Stromal cell of bone marrow (primary cell): Measurements from ENCODE around the gene NDUFAF8.

Experiments used
- DNase-seq: peaks from one replicate; pipeline ENCODE4 v3.0.0-alpha.2; 2012; ENCODE audit warnings: low read depth

The NDUFAF8 gene

GRCh38 chr17:81200695-81201580 lies 38.2 kb upstream of the NDUFAF8 start:
- DNase-seq: peak; percentile 46

DNA sequence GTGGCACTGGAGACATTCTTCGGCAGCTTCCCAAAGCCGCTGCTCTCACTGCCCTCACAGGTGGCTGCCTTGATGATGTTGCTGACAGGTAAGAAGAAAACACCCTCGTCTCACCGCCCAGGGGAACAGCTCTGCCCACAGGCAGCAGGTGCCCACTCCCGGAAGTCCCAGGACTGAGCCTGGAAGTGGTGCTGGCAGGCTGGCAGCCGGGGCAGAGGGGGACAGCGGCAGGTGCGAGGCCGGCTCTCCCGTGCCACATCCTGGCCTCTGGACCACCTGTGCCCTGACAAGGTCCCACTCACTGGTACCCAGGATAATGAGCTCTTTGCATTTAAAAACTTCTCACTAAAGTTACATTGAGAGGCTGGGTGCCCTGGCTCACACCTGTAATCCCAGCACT lies 36.8 kb upstream of the NDUFAF8 start:
- DNase-seq: no peak

DNA sequence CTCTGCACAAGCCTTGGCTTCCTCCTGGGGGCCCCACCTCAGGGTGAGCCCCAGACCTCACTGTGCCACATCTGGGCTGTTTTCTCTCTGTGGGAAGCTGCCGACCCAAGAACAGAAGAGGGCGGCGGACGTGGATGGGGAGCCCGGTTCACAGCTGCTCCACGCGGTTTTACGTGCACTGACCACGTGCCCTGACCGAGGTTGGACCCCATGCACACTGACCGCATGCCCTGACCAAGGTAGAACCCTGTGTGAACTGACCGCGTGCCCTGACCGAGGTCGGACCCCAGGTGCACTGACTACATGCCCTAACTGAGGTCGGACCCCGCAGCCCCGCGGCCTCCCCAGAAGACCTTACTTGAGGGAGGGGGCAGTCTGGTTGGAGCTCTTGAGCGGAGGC lies 36.0 kb upstream of the NDUFAF8 start:
- DNase-seq: no peak

DNA sequence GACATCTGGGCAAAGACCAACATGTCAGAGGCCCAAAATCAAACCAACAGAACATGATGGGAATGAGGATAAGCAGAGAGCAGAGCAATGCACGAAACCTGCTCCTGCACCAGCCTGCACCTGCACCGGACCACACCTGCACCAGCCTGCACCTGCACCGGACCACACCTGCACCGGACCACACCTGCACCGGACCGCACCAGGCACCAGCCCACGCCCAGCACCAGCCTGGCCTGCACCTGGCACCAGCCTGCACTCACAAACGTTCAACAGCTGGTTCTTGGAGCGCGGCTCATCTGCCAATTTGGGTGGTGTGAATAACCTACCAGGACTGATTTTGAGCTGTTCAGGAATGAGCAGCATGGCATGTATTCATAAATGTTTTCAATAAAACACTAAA lies 34.5 kb upstream of the NDUFAF8 start:
- no peak for DNase-seq

DNA sequence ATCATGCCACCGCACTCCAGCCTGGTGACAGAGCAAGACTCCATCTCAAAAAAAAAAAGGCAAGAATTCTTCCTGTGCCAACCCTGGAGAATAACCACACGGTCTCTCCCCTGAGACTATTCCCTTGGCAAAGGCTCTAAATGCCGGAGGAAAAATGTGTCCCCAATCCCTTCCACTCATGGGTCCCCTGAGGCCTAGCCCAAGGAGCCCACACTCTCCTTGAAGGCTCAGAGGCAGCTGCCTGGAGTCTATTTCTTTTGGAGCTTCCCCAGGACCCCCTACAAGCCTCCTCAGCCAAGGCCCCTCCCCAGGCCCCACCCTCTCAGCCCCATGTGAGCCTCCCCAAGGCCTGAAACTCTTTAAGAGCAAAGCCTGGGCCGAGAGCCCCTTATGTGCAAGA lies 33.0 kb upstream of the NDUFAF8 start:
- DNase-seq: no peak

- no peak for DNase-seq
These were observed 32.5 kb upstream of the NDUFAF8 start for GRCh38 chr17:81206657-81207056.

DNA sequence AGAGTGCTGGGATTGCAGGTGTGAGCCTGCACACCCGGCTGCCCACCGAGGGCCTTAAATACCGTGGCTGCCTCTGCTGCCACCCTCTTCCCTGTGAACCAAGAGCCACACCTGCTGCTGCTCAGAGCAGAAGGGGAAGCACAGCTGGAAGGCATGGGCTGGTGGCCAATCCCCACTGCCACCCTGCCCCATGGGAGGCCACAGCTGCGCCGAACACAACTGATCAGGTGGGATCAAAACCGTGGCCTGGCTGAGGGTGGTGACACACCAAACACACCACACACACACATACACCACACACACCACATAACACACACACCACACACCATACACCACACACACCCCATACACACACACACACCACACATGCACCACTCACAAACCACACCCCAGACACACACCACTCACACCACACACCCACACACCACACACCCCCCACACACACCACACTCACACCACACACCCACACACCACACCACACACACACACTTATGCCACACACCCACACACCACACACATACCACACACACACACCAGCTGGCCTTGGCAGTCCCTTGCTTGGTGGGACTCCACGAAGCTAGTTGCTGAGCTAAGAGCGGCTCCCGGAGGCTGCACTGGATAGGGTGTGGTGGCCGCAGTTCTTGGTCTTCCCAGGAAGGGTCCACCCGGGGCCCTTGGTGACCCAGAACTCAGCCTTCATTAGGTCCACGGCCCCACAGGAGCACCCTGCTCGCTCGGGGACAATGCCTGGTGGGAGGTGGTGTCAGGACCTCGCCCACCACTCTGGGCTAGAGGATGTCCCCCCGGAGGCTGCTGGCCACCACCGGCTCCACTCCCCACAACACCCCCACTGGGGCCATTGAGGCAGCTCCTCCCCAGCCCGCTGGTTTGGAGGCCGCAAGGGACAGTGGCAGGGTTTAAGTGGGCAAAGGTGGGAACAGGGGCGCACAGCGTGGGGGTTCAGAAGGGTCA lies 31.2 kb upstream of the NDUFAF8 start:
- no peak for DNase-seq

GRCh38 chr17:81208651-81209050 lies 30.5 kb upstream of the NDUFAF8 start:
- no peak for DNase-seq

DNA sequence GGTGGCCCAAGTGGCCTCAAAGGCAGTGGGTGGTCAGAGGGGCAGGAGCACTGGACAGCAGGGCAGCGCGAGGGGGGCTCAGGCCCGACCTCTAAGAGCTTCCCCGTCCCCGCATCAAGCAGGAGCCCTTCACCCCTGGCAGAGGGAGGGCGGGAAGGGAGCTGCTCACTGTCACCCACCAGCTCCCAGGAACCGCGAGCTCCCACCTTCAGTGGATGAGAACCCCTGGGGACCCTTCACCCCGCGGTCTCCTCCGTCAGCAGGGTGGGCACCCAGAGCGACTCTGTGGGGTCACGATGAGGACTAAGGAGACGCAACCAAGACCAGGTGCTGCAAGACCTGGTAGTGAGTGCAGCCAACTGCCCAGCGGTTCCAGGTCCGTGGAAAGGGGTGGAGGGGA lies 30.0 kb upstream of the NDUFAF8 start:
- DNase-seq: no peak

DNA sequence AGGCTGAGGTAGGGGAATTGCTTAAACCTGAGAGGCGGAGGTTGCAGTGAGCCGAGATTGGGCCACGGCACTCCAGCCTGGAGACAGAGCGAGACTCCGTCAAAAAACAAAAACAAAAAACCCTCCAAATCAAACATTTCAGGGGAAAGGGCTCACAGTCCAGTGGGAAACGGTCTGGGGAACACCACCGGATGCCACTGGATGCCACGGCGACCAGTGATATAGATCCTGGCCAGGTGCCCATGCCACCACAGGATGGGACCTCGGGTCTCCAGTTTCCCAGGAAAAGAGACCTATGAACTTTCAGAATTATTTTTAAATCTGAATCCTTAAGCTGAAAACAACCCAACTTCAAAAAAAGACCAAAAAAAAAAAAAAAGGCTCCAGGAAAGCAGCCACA lies 28.7 kb upstream of the NDUFAF8 start:
- no peak for DNase-seq

DNA sequence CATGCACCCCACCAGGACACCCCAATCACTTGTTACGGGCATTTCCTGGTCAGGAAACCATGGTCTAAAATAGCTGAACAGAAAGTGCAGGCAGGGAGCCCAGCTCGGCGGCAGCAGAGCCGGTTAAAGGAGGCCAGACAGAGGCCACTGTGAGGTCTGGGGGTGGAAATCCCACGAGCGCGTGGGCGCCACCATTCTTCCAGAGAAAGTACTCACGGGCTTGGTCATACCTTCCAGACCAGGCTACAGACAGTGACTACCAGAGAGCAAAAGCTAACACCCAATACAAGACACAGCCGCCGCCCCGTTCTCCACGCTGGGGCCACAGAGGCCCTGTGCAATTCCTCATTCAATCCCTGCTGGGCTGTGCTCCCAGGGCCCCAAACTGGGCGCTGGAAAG lies 28.2 kb upstream of the NDUFAF8 start:
- DNase-seq: peak; percentile 3

- DNase-seq: no peak
These were observed 26.8 kb upstream of the NDUFAF8 start for GRCh38 chr17:81212365-81212764.

DNA sequence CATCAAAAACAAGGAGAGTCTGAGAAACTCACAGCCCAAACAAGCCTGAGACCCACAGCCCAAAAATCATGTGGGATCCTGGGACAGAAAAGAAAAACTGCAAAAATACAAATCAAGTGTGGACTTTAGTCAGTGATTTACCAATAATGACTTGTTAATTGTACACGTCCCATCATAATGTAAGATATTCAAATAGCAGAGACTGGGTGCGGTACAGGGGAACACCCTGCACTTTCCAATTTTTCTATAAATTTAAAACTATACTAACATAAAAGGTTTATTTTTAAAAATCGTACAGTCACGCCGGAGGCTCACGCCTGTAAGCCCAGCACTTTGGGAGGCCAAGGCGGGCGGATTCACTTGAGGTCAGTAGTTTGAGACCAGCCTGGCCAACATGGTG lies 25.1 kb upstream of the NDUFAF8 start:
- no peak for DNase-seq

GRCh38 chr17:81217491-81217890 lies 21.6 kb upstream of the NDUFAF8 start:
- no peak for DNase-seq

- no peak for DNase-seq
These were observed 20.7 kb upstream of the NDUFAF8 start for GRCh38 chr17:81218459-81218858.

GRCh38 chr17:81218991-81219390 lies 20.1 kb upstream of the NDUFAF8 start:
- DNase-seq: no peak

GRCh38 chr17:81219476-81220180 lies 19.5 kb upstream of the NDUFAF8 start:
- no peak for DNase-seq

DNA sequence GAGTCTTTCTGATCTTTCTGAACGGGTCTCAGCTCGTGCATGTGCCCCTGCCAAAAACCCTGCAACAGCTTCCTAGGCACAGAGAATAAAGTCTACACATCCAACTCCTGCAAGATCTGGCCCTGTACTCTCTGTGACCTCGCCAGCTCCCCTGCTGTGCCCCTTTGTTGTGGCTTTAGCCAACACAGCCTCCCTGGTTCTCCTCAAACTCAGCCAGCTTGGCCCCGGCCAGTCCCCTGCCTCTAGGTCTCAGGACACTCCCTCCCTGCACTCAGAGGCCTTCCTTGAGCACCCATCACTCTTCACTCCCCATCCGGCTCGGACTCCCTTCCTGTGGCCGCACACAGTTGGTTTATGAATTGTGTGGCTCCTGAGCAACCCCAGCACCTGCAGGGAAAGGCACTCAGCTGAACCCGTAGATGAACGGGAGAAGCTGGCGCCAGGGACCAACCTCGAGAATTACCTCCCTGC lies 17.7 kb upstream of the NDUFAF8 start:
- DNase-seq: no peak

DNA sequence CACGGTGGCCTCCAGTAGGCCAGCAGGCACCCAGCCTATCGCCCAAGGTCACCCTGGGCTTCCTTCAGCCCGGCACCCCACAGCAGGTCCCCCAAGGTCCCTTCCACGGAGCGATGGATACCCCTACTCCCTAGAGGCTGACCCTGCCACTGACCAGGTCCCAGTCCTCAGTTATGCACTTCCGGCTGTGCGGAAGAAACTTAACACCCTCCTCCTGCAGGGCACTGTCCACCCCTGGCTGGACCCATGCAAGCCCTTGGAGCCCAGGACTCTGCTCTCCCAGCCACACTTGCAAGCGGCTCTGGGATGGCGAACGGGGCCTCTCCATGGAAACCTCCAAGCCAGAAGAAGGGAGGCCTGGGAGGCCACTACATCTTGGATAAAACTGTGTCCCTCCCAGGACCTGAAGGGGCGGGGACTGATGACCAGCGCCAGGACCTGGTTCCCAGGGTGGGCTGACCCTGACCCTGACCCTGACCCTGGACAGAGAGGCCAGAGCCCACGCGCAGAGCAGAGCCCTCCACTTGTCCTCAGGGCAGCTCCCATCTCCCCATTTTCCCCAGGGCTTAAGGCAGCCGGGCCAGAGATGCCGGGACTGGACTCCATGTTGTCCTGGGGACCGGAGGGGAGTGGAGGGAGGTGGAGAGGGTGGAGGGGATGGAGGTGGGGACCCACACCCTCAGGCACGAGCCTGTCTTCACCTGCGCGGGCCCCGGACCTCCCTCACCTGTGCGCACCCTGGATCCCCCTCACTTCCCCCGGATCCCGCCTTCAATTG lies 17.1 kb upstream of the NDUFAF8 start:
- DNase-seq: no peak

DNA sequence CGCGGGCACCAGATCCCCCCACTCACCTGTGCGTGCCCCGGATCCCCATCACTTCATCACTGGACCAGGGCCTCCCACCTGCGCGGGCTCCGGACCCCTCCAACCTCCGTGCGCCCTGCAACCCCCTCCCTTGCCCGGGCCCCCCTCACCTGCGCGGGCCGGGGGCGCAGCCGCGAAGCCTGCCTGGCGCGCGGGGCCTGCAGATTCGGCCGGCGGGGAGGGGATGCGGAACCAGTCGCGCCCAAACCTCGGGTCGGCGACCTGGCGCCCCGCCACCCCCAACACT lies 16.6 kb upstream of the NDUFAF8 start:
- no peak for DNase-seq

- DNase-seq: peak; percentile 96
These were observed 16.0 kb upstream of the NDUFAF8 start, which contains the start of gene CEP131 for GRCh38 chr17:81222906-81223761. CEP131 (minus strand) TSS chr17:81222965; CDS start chr17:81220056, 2,909 bp downstream.
